SU-DHL-6 (cell line): ENCODE measurements around the gene TBC1D16.

Experiments used
- EZH2phosphoT487 ChIP-seq: fragments of 200-600 bp; sonication (generic), shearing (Covaris generic); conservative IDR thresholded peaks from 2 replicates; pipeline ENCODE4 v1.6.1; 2018; ENCODE audit warnings: mild to moderate bottlenecking, antibody characterized with exemption, low read length, moderate library complexity, mixed read lengths
- TF ChIP-seq, protein P1 (sequence below): fragments of 200-600 bp; sonication (generic); IDR thresholded peaks from one replicate; pipeline ENCODE4 v1.5.1; 2017; ENCODE audit warnings: antibody characterized with exemption, mild to moderate bottlenecking, low read length, moderate library complexity; ENCODE audit not compliant: insufficient read depth, poor library complexity, severe bottlenecking

- TF ChIP-seq, protein P1, sequence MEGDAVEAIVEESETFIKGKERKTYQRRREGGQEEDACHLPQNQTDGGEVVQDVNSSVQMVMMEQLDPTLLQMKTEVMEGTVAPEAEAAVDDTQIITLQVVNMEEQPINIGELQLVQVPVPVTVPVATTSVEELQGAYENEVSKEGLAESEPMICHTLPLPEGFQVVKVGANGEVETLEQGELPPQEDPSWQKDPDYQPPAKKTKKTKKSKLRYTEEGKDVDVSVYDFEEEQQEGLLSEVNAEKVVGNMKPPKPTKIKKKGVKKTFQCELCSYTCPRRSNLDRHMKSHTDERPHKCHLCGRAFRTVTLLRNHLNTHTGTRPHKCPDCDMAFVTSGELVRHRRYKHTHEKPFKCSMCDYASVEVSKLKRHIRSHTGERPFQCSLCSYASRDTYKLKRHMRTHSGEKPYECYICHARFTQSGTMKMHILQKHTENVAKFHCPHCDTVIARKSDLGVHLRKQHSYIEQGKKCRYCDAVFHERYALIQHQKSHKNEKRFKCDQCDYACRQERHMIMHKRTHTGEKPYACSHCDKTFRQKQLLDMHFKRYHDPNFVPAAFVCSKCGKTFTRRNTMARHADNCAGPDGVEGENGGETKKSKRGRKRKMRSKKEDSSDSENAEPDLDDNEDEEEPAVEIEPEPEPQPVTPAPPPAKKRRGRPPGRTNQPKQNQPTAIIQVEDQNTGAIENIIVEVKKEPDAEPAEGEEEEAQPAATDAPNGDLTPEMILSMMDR, result no peak
- no peak for TF ChIP-seq EZH2phosphoT487
Observed at GRCh38 chr17:80068301-80069222, 32.9 kb upstream of the TBC1D16 start.
